ENCODE data around the gene SPI1. TPM values are rescaled to one million over a fixed set of nuclear protein-coding genes. Genes with fewer than 3 reads are reported as not detected.

Gene SPI1
- total and polyA plus RNA-seq, 2 experiments from 2014 or later, result 0.13 to 2.0 TPM

- Histone ChIP-seq H2AFZ (no peak overlapping the region), H3K4me2 (no peak overlapping the region), H3K9me2 (replicated peaks; ENCODE audit: insufficient read depth) (no peaks in the 10 kb centered on the region), H3K27me3 (no peaks in the 10 kb centered on the region), H3K79me2 (peaks cover 18% of the 10 kb centered on the region), H3K9me3 (ENCODE audit: low read depth) (no peaks in the 10 kb centered on the region), H3K4me1 (ENCODE audit: insufficient read depth) (peaks cover 26% of the 10 kb centered on the region), H3K27ac (no peak overlapping the region), H4K20me1 (ENCODE audit: insufficient read depth, poor library complexity, severe bottlenecking) (no peaks in the 10 kb centered on the region), H3K36me3 (replicated peaks; ENCODE audit: insufficient read depth, low read depth) (no peaks in the 10 kb centered on the region), H3K4me3 (no peak overlapping the region)
- TF ChIP-seq EZH2phosphoT487 (IDR thresholded peaks at IDR 0.05; ENCODE audit: low read depth, severe bottlenecking, unreplicated experiment) (no peak), EZH2 (IDR thresholded peaks at IDR 0.05; ENCODE audit: borderline replicate concordance) (no peak), CTCF (IDR thresholded peaks at IDR 0.05; ENCODE audit: poor library complexity) (no peak)
- no peak for DNase-seq (ENCODE audit: low spot score)
- WGBS (ENCODE audit: low lambda C conversion rate, missing lambda C conversion rate), result 90% methylated on average over 13 of the region's 13 CpGs
Observed at GRCh38 chr11:47413351-47413750, 35.0 kb upstream of the SPI1 start.

- H3K4me3 ChIP-seq, result no peak overlapping the region
- TF ChIP-seq CTCF (IDR thresholded peaks at IDR 0.05; ENCODE audit: poor library complexity) (peak; percentile 53), EZH2phosphoT487 (IDR thresholded peaks at IDR 0.05; ENCODE audit: low read depth, severe bottlenecking, unreplicated experiment) (no peak)
- peaks cover 18% of the 10 kb centered on the region for H3K79me2 ChIP-seq
- H3K4me2 ChIP-seq, result no peak overlapping the region
- H3K9me2 ChIP-seq (replicated peaks; ENCODE audit: insufficient read depth), result no peaks in the 10 kb centered on the region
- H3K36me3 ChIP-seq (replicated peaks; ENCODE audit: insufficient read depth, low read depth), result no peaks in the 10 kb centered on the region
- no peaks in the 10 kb centered on the region for H3K9me3 ChIP-seq (ENCODE audit: low read depth)
- H2AFZ ChIP-seq, result no peak overlapping the region
- H3K27ac ChIP-seq, result no peak overlapping the region
- peaks cover 31% of the 10 kb centered on the region for H3K4me1 ChIP-seq (ENCODE audit: insufficient read depth)
- 88% methylated on average over 12 of the region's 12 CpGs for WGBS (ENCODE audit: low lambda C conversion rate, missing lambda C conversion rate)
- no peaks in the 10 kb centered on the region for H3K27me3 ChIP-seq
- H4K20me1 ChIP-seq (ENCODE audit: insufficient read depth, poor library complexity, severe bottlenecking), result no peaks in the 10 kb centered on the region
- peak; percentile 63 for DNase-seq (ENCODE audit: low spot score)
Observed at GRCh38 chr11:47411884-47412746, 33.8 kb upstream of the SPI1 start.

- WGBS (ENCODE audit: low lambda C conversion rate, missing lambda C conversion rate), result 94% methylated on average over 12 of the region's 12 CpGs
- Histone ChIP-seq H2AFZ (no peak overlapping the region), H4K20me1 (ENCODE audit: insufficient read depth, poor library complexity, severe bottlenecking) (no peaks in the 10 kb centered on the region), H3K9me3 (ENCODE audit: low read depth) (no peaks in the 10 kb centered on the region), H3K27ac (no peak overlapping the region), H3K36me3 (replicated peaks; ENCODE audit: insufficient read depth, low read depth) (no peaks in the 10 kb centered on the region), H3K9me2 (replicated peaks; ENCODE audit: insufficient read depth) (no peaks in the 10 kb centered on the region), H3K79me2 (peaks cover 18% of the 10 kb centered on the region), H3K4me3 (no peak overlapping the region), H3K4me1 (ENCODE audit: insufficient read depth) (peaks cover 24% of the 10 kb centered on the region), H3K27me3 (no peaks in the 10 kb centered on the region), H3K4me2 (peak overlapping the region; percentile 97)
- DNase-seq (ENCODE audit: low spot score), result no peak
- TF ChIP-seq CTCF (IDR thresholded peaks at IDR 0.05; ENCODE audit: poor library complexity) (no peak), EZH2phosphoT487 (IDR thresholded peaks at IDR 0.05; ENCODE audit: low read depth, severe bottlenecking, unreplicated experiment) (no peak), EZH2 (IDR thresholded peaks at IDR 0.05; ENCODE audit: borderline replicate concordance) (no peak)
Observed at GRCh38 chr11:47410370-47411264, 32.3 kb upstream of the SPI1 start.
